ENCODE results near the gene EDDM13.
"Not testable (repeated sequence)": the region's sequence is repeated elsewhere in the genome, so short reads cannot be mapped to it uniquely, and the experiment has no call there.

EDDM13 gene, protein sequence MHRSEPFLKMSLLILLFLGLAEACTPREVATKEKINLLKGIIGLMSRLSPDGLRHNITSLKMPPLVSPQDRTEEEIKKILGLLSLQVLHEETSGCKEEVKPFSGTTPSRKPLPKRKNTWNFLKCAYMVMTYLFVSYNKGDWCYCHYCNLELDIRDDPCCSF

GRCh38 chr19:56272161-56272798 is at the start of gene EDDM13:
Gene EDDM13 (plus strand): TSS chr19:56272748. CDS start chr19:56272835, 87 bp downstream.
- no peak for DNase-seq

- no peak for DNase-seq
Observed at GRCh38 chr19:56222901-56223300, 49.6 kb upstream of the EDDM13 start.

DNA sequence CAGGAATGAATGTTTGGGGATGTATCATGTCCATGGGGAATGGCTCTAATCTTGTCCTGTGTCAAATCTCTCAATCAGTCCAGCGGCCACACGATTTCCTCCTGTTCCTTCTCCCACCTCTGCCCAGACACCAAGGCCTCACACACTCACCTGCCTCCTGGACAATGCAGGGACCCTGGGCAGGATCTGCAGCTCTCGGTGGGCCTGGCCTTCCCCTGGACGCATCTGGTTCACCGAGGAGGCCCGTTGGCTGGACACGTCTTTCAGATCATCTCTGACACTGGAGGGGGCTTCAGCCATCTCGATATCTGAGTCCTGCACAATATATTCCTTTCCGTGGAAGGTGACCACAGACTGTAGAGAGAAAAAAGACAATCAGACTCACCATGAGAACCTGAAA is 49.1 kb upstream of the EDDM13 start:
- no peak for DNase-seq

- DNase-seq, result no peak
Observed at GRCh38 chr19:56245121-56245740, 27.3 kb upstream of the EDDM13 start.

GRCh38 chr19:56245764-56246163 is 26.8 kb upstream of the EDDM13 start:
- not testable (repeated sequence) for DNase-seq

DNA sequence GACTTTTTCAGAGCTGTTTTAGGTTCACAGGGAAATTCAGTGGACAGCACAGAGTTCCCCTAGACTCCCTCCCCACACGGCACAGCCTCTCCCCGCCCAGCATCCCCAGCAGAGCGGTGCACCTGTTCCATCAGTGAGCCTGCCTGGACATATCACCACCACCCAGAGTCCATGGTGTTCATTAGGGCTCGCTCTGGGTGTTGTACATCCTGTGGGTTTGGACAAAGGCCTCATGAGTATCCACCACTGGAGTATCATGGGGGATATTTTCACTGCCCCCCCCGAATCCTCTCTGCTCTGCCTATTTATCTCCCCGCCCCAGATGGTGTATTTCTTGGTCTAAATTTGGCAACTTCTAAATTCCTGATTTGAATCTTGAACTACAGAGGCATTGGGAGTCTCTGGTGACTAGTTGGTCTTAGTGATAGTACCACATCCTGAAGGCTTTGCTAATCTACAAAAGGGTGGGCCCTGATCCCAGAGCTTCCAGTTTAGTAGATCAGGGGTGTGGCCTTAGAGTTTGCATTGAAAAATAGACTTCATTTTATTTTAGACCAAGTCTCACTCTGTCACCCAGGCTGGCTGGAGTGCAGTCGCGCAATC is 23.7 kb upstream of the EDDM13 start:
- DNase-seq, result not testable (repeated sequence)

DNA sequence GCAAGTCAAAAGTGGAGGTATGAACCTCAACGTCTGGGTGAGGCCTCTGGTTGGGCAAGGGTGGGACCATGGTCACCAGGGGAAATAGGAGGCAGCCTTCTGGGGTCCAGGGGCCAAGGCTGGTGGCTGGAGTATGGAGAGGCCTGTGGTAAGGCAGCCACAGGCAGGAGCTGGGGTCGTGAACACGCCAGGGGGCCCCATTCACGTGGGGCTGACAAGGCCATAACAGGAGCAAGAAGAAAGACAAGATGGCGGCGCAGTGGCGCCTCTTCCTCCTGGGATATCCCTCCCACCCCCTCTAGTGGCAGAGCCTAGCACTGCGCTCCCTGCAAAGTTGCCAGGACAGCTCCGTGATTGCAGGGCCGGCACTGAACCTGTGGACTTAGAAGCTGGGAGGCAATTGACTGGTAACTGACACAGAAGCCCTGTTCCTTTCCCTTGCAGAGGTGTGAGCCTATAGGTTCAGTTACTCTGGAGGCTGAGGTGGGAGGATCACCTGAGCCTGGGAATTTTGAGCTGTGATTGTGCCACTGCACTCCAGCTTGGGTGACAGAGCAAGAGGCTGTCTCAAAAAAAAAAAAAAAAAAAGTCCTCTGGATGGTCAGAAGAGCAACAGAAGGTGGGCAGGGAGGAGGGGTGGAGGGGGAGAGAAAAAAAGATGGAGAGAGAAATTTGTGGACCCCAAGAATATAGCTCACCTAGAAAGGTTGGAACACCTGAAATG is 19.7 kb upstream of the EDDM13 start:
- peak; percentile 55 for DNase-seq

GRCh38 chr19:56253737-56254136 is 18.8 kb upstream of the EDDM13 start:
- no peak for DNase-seq

- DNase-seq, result no peak
Observed at GRCh38 chr19:56258272-56258671, 14.3 kb upstream of the EDDM13 start.

DNA sequence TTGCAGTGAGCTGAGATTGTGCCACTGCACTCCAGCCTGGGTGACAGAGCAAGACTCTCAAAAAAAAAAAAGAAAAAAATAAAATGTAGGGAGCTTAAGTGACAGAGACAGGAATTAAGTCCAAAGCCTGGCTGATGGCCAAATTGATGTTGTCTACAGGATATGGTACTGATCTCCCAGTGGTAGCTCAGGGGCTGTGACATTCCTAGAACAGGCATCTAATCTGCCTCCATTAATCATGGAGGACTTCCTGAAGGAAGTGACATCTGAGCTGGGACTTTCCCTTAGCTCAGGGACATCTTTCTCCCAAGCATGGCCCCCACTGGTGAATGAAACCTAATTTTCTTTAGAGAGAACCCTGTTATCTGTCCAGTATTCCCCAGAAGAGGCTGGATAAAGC is 11.4 kb upstream of the EDDM13 start:
- no peak for DNase-seq

GRCh38 chr19:56261932-56262331 is 10.6 kb upstream of the EDDM13 start:
- not testable (repeated sequence) for DNase-seq

- DNase-seq, result no peak
Observed at GRCh38 chr19:56263319-56263718, 9.2 kb upstream of the EDDM13 start.

- DNase-seq, result no peak
Observed at GRCh38 chr19:56266051-56266450, 6.5 kb upstream of the EDDM13 start.

DNA sequence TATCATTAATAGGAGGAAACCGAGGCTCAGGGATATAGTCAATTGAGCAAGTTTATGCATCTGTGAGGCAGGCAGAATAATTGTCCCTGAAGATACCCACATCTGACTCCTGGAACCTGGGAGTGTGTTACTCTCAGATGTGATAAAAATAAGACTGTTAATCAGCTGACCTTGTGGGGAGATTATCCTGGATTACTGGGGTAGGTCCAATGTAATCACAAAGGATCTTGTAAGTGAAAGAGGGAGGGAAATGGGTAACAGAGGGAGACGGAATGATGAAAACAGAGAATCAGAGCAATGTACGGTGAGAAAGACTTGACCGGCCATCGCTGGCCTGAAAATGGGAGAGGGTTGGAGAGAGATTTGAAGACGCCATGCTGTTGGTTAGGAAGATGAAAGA is 3.2 kb upstream of the EDDM13 start:
- no peak for DNase-seq

GRCh38 chr19:56270676-56271075 is 1.9 kb upstream of the EDDM13 start:
- DNase-seq, result no peak

- no peak for DNase-seq
Observed at GRCh38 chr19:56271151-56271550, 1.4 kb upstream of the EDDM13 start.

DNA sequence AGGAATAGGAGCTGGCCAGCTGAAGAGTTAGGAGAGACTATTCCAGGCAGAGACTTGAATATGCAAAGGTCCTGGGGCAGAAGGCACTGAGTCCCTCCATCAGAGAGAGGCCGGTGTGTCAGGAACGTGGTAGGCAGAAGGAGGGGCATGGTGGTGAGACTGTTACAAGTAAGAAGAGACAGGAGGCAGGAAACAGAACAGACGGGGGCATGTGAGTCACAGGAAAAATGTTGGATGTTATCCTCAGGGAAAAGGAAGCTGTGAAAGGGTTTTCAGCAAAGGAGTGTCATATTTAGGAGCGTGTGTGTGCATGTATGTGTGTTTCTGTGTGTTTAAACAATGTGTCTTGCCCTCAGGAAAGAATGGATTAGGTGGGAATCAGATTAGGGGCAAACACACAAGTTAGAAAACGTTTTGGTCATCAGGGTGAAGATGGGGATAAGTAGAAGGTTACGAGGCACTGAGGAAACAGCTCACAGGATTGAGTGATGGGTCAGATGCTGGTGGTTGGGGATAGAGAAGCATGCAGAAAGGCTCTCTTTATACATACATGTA is 1.1 kb downstream of the EDDM13 start:
- no peak for DNase-seq

DNA sequence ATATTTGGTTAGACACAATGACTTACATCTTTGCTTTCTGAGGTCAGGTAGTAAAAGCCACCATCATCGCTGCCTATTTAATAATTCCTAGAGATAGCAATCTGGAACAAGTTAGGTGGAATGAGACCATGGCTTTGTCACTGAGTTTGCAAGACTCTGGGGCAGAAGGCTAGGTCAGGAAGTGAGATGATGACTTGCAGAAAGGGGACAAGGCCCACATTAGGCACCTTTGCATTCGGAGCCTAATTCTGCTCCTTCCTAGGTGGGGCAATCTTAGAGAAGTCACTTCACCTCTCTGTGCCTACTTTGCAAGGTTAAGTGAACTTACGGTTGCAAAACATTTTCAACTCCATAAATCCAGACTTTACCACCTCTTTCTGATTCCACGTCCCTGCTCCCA is 10.3 kb downstream of the EDDM13 start:
- no peak for DNase-seq

- DNase-seq, result no peak
Observed at GRCh38 chr19:56284746-56285145, 12.2 kb downstream of the EDDM13 start.

GRCh38 chr19:56290104-56290503 is 17.6 kb downstream of the EDDM13 start:
- DNase-seq, result no peak

GRCh38 chr19:56291867-56292266 is 19.3 kb downstream of the EDDM13 start:
- DNase-seq, result no peak

GRCh38 chr19:56294549-56294948 is 22.0 kb downstream of the EDDM13 start:
- DNase-seq, result no peak
